Liver (tissue), 9 donors: ENCODE results near the gene NFATC1. TPM values are rescaled to one million over a fixed set of nuclear protein-coding genes. Genes with fewer than 3 reads are reported as not detected.

Source experiments
- DNase-seq: peaks from one replicate; pipeline ENCODE4 v3.0.0-alpha.2; 2017; ENCODE audit warnings: low spot score
- H3K27ac ChIP-seq, 2 donors: one replicate each; pipeline ENCODE4 v1.7.0; 2013; ENCODE audit warnings: inconsistent platforms in 2 of 2, low read length in 2 of 2, control low read depth in 1 of 2, low read depth in 1 of 2, mild to moderate bottlenecking in 1 of 2
- H3K27me3 ChIP-seq, 4 donors: one replicate each; pipeline versions ENCODE4 v1.6.1 to v1.7.0; 2013; ENCODE audit warnings: low read length in 3 of 4, inconsistent platforms in 1 of 4, mild to moderate bottlenecking in 1 of 4, moderate library complexity in 1 of 4; ENCODE audit not compliant: control insufficient read depth in 4 of 4, insufficient read depth in 4 of 4
- H3K36me3 ChIP-seq, 4 donors: one replicate each; pipeline versions ENCODE4 v1.6.1 to v1.7.0; 2013; ENCODE audit warnings: low read length in 3 of 4, mild to moderate bottlenecking in 3 of 4, low read depth in 1 of 4, moderate library complexity in 1 of 4; ENCODE audit not compliant: control insufficient read depth in 4 of 4, insufficient read depth in 3 of 4
- H3K4me1 ChIP-seq, 4 donors: one replicate each; pipeline versions ENCODE4 v1.6.1 to v1.7.0; 2013; ENCODE audit warnings: low read length in 3 of 4, mild to moderate bottlenecking in 3 of 4, moderate library complexity in 1 of 4; ENCODE audit not compliant: control insufficient read depth in 4 of 4, insufficient read depth in 4 of 4
- H3K4me3 ChIP-seq, 3 donors: one replicate each; pipeline versions ENCODE4 v1.6.1 to v1.7.0; 2013; ENCODE audit warnings: low read length in 3 of 3, control low read depth in 1 of 3, low read depth in 1 of 3, mild to moderate bottlenecking in 1 of 3
- H3K9ac ChIP-seq, 2 donors: one replicate each; pipeline ENCODE4 v1.7.0; 2013; ENCODE audit warnings: low read length in 2 of 2, mild to moderate bottlenecking in 2 of 2, moderate library complexity in 2 of 2, control low read depth in 1 of 2, low read depth in 1 of 2
- H3K9me3 ChIP-seq, 4 donors: one replicate each; pipeline versions ENCODE4 v1.6.1 to v1.7.0; 2013; ENCODE audit warnings: low read length in 3 of 4; ENCODE audit not compliant: control insufficient read depth in 4 of 4
- ATF3 ChIP-seq: IDR thresholded peaks from 2 replicates; pipeline ENCODE4 v1.6.1; 2016; ENCODE audit warnings: antibody characterized with exemption
- CTCF ChIP-seq: fragments of 150-350 bp; IDR thresholded peaks from 2 replicates; pipeline ENCODE4 v1.5.1; 2017; ENCODE audit warnings: improper control_type of control experiment, low read depth, low read length; ENCODE audit not compliant: missing input control
- EGR1 ChIP-seq, 2 donors: IDR thresholded peaks; 2 replicates each; pipeline ENCODE4 v1.6.1; 2016 to 2018; ENCODE audit warnings: antibody characterized with exemption in 2 of 2, low read depth in 2 of 2
- FOXA1 ChIP-seq: IDR thresholded peaks from 2 replicates; pipeline ENCODE4 v1.6.1; 2016; ENCODE audit warnings: antibody characterized with exemption
- FOXA2 ChIP-seq: IDR thresholded peaks from 2 replicates; pipeline ENCODE4 v1.6.1; 2016; ENCODE audit warnings: antibody characterized with exemption
- GABPA ChIP-seq, 2 donors: IDR thresholded peaks in 1 of 2; conservative IDR thresholded peaks in 1 of 2; 2 replicates each; pipeline ENCODE4 v1.6.1; 2016; ENCODE audit warnings: antibody characterized with exemption in 2 of 2, mild to moderate bottlenecking in 1 of 2, moderate library complexity in 1 of 2
- HNF4A ChIP-seq, 2 donors: conservative IDR thresholded peaks; 2 replicates each; pipeline ENCODE4 v1.6.1; 2016; ENCODE audit warnings: antibody characterized with exemption in 2 of 2, mild to moderate bottlenecking in 2 of 2
- HNF4G ChIP-seq: IDR thresholded peaks from 2 replicates; pipeline ENCODE4 v1.6.1; 2016; ENCODE audit warnings: antibody characterized with exemption
- JUND ChIP-seq, 2 donors: IDR thresholded peaks; 2 replicates each; pipeline ENCODE4 v1.6.1; 2016; ENCODE audit warnings: antibody characterized with exemption in 2 of 2
- MAX ChIP-seq: IDR thresholded peaks from 2 replicates; pipeline ENCODE4 v1.6.1; 2016; ENCODE audit warnings: antibody characterized with exemption
- NR2F2 ChIP-seq: IDR thresholded peaks from 2 replicates; pipeline ENCODE4 v1.6.1; 2016; ENCODE audit warnings: antibody characterized with exemption
- RAD21 ChIP-seq, 2 donors: IDR thresholded peaks; 2 replicates each; pipeline ENCODE4 v1.6.1; 2016; ENCODE audit warnings: antibody characterized with exemption in 2 of 2, mild to moderate bottlenecking in 2 of 2
- REST ChIP-seq: IDR thresholded peaks from 2 replicates; pipeline ENCODE4 v1.6.1; 2016; ENCODE audit warnings: antibody characterized with exemption, mild to moderate bottlenecking
- RXRA ChIP-seq, 2 donors: IDR thresholded peaks; 2 replicates each; pipeline ENCODE4 v1.6.1; 2017 to 2018; ENCODE audit warnings: antibody characterized with exemption in 2 of 2, mild to moderate bottlenecking in 1 of 2
- SP1 ChIP-seq: IDR thresholded peaks from 2 replicates; pipeline ENCODE4 v1.6.1; 2018; ENCODE audit warnings: antibody characterized with exemption, mild to moderate bottlenecking
- TAF1 ChIP-seq: conservative IDR thresholded peaks from 2 replicates; pipeline ENCODE4 v1.6.1; 2016; ENCODE audit warnings: antibody characterized with exemption, mild to moderate bottlenecking
- YY1 ChIP-seq: IDR thresholded peaks from 2 replicates; pipeline ENCODE4 v1.6.1; 2016; ENCODE audit warnings: antibody characterized with exemption, mild to moderate bottlenecking
- WGBS: extraction: QIAGEN DNeasy Blood & Tissue Kit; methylation state at CpG from one replicate; pipeline ENCODE4 v1.1.7; 2013; 5-methylcytosine and 5-hydroxymethylcytosine counted together
- polyA plus RNA-seq, 2 donors: library from polyadenylated mRNA; stranded (reverse) in 1 of 2; unstranded in 1 of 2; fragments of 200-250 nt in 1 of 2; fragments of >200 nt in 1 of 2; fragmentation: Nextera tagmentation in 1 of 2; extraction: Ambion mirVana in 1 of 2; gene quantifications; one replicate each; pipeline versions ENCODE4 v1.2.1 to v1.2.3, GENCODE V29; 2013 to 2015
- total RNA-seq, 2 donors: library from RNA; depleted of rRNA; stranded (reverse); fragments of >200 nt; gene quantifications; one replicate each; pipeline ENCODE4 v1.2.3, GENCODE V29; 2014
- TF ChIP-seq, protein P1 (sequence below): IDR thresholded peaks from 2 replicates; pipeline ENCODE4 v1.6.1; 2016; ENCODE audit warnings: antibody characterized with exemption
- donor health status: healthy.
- donor health status: healthy.
- donor health status: healthy.
- donor health status: healthy.
- donor health status: healthy.

NFATC1 gene
- total and polyA plus RNA-seq, 4 donors: 0.57 to 2.2 (median 1.3) TPM

DNA sequence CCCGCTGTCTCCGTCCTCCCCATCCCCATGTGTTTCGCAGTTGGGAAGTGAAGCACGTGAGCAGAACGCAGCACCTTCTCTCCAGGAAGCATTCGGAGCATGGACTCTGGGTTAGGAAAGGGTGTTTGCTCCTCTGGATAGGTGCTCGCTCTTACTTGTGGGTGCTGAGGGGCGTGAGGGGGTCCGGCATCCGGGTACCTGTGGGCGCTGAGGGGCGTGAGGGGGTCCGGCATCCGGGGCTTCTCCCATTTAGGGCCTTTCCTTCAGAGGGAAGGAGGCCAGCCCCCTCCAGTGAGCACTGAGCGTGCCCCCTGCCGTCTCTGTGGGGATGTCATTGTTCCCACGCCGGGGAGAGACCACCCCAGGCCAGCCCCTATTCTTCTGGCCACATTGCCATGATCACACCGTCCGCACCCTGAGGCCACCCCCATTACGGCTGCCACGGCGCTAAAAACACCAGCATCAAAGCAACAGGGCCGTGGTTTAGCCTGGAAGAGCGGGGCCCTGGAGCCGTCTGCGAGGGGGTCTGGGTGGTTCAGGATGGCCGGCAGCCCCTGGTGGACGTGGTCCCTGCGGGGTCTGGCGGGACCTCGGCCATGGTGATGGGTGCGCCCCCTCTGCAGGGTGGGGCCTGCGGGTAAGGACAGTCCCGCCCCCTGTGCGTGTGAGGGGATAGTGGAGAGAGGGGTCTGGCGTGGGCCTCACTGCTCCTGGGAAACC lies 41.0 kb downstream of the NFATC1 start:
- Histone ChIP-seq H3K9ac (no peak overlapping the region), H3K27me3 (no peaks in the 10 kb centered on the region), H3K27ac (no peak overlapping the region), H3K4me1 (no peaks in the 10 kb centered on the region), H3K4me3 (no peak overlapping the region), H3K36me3 (peaks cover 0 to 1% (median 0%) of the 10 kb centered on the region in 4 donors), H3K9me3 (no peaks in the 10 kb centered on the region)
- no peak for DNase-seq
- TF ChIP-seq RAD21 (IDR thresholded peaks at IDR 0.05) (no peak), MAX (no peak), RXRA (IDR thresholded peaks at IDR 0.05) (no peak), JUND (IDR thresholded peaks at IDR 0.05) (no peak), HNF4G (no peak), FOXA2 (no peak), YY1 (no peak), EGR1 (IDR thresholded peaks at IDR 0.05; ENCODE audit: low read depth in 2 of 2) (no peak), SP1 (no peak), REST (no peak), TAF1 (no peak), CTCF (no peak), ATF3 (no peak), GABPA (IDR thresholded peaks at IDR 0.05 in 1 of 2, conservative IDR thresholded peaks at IDR 0.05 in 1 of 2) (no peak), NR2F2 (no peak), HNF4A (conservative IDR thresholded peaks at IDR 0.05) (no peak), FOXA1 (no peak)
- TF ChIP-seq, protein P1, sequence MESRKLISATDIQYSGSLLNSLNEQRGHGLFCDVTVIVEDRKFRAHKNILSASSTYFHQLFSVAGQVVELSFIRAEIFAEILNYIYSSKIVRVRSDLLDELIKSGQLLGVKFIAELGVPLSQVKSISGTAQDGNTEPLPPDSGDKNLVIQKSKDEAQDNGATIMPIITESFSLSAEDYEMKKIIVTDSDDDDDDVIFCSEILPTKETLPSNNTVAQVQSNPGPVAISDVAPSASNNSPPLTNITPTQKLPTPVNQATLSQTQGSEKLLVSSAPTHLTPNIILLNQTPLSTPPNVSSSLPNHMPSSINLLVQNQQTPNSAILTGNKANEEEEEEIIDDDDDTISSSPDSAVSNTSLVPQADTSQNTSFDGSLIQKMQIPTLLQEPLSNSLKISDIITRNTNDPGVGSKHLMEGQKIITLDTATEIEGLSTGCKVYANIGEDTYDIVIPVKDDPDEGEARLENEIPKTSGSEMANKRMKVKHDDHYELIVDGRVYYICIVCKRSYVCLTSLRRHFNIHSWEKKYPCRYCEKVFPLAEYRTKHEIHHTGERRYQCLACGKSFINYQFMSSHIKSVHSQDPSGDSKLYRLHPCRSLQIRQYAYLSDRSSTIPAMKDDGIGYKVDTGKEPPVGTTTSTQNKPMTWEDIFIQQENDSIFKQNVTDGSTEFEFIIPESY: no peak
- WGBS: 96% methylated on average over 37 of the region's 37 CpGs
